ENCODE results near the gene DPEP3.
A peak's percentile ranks its signal among the peaks of the same experiment; 100 is the strongest.

DPEP3 gene

DNA sequence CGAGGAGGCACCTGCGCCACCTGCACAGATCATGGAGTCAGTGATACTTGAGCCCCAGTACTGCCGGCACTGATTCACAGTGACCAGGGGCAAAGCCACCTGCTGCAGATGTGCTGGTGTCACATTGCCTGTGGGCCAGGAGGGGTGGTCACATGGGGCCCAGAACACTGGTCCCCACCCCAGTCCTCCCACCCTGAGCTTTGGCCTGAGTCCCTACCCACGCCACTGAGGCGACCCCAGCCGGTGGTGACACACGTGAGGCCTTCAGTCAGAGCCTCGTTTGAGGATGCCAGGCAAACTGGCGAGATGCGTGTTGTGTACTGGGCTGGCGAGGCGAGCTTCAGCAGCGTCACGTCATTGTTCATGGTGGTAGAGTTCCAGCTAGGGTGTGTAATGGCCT, 50.1 kb downstream of the DPEP3 start:
- no peak for DNase-seq (ENCODE audit: low spot score)

DNA sequence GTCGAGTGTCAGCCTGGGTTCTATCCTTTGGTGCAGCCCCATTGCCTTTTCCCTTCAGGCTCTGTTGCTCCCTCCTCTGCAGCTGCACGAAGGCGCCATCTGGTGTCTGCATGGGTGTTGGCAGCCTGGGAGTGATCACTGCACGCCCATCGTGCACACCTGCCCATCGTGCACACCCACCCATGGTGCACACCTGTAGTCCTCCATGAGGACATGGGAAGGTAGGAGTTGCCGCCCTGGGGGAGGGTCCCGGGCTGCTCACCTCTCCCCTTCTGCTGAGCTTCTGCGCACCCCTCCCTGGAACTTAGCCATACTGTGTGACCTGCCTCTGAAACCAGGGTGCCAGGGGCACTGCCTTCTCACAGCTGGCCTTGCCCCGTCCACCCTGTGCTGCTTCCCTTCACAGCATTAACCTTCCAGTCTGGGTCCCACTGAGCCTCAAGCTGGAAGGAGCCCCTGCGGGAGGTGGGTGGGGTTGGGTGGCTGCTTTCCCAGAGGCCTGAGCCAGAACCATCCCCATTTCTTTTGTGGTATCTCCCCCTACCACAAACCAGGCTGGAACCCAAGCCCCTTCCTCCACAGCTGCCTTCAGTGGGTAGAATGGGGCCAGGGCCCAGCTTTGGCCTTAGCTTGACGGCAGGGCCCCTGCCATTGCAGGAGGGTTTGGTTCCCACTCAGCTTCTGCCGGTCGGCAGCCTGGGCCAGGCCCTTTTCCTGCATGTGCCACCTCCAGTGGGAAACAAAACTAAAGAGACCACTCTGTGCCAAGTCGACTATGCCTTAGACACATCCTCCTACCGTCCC, 51.5 kb downstream of the DPEP3 start:
- DNase-seq (ENCODE audit: low spot score), result peak; percentile 50

- no peak for DNase-seq (ENCODE audit: low spot score)
These were observed 52.2 kb downstream of the DPEP3 start for GRCh38 chr16:67928147-67928546.

DNA sequence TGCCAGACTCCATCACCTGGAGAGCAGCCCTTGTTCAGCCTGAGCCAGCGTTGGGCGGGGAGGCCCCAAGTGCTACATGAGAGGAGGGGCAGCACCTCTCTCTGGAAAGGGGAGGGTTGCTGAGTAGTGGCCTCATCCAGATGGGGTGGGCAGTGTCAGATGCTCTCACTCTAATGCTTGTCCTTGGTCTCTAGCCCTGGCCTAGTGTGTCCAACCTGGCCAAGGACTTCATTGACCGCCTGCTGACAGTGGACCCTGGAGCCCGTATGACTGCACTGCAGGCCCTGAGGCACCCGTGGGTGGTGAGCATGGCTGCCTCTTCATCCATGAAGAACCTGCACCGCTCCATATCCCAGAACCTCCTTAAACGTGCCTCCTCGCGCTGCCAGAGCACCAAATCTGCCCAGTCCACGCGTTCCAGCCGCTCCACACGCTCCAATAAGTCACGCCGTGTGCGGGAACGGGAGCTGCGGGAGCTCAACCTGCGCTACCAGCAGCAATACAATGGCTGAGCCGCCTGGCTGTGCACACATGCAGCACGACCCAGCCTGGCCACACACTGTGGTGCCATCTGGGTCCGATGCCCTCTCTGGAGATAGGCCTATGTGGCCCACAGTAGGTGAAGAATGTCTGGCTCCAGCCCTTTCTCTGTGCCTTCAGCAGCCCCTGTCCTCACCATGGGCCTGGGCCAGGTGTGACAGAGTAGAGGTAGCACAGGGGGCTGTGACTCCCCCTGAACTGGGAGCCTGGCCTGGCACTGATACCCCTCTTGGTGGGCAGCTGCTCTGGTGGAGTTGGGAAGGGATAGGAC, 53.0 kb downstream of the DPEP3 start:
- no peak for DNase-seq (ENCODE audit: low spot score)

- DNase-seq (ENCODE audit: low spot score), result peak; percentile 38
These were observed 54.0 kb downstream of the DPEP3 start for GRCh38 chr16:67926181-67926750.
